ENCODE results near the gene MAGED2. TPM values are rescaled to one million over a fixed set of nuclear protein-coding genes. Genes with fewer than 3 reads are reported as not detected.
"Not testable (repeated sequence)": the region's sequence is repeated elsewhere in the genome, so short reads cannot be mapped to it uniquely, and the experiment has no call there.

Gene MAGED2
- total RNA-seq, 1 donor from 2014 or later, result 162 TPM

DNA sequence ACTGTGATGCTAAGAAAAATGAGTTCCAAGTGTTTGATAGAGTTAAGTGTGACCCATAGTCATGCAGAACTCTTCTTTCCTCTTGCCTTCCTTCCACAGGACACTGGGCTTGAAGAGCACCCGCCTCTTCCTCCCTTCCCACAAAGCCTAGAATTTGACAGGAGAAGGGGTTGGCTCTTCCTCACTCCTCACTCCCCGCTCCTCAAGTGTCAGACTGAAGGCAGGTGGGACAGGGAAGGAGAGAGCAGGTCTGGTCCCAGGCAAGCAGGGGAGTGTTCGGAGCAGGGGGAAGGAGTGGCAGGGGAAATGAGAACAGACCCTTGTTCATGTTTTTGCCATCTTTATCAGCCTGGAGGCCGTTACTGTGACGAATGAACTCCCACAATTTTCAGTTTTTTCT lies 10.7 kb downstream of the MAGED2 start:
- peak; percentile 22 for DNase-seq (ENCODE audit: low spot score)

DNA sequence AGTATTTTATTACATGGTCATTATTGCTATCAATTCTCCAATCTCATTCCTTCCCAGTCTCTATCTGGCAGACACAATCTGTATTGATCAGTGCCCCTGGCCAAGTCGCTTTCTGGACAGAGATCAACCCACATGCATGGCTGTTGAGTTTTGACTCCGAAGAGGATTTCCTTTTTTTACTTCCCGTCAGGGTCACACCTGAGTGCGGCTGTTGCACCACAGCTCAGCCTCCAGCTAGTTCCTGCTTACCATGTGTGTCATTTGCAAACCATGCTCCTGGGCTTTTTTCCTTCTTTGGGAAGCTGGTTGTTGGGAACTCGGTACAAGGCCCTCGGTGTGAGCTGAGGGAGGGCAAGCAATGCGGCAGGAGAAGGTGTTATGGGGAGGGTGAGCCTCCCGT lies 11.7 kb downstream of the MAGED2 start:
- DNase-seq (ENCODE audit: low spot score), result peak; percentile 39

DNA sequence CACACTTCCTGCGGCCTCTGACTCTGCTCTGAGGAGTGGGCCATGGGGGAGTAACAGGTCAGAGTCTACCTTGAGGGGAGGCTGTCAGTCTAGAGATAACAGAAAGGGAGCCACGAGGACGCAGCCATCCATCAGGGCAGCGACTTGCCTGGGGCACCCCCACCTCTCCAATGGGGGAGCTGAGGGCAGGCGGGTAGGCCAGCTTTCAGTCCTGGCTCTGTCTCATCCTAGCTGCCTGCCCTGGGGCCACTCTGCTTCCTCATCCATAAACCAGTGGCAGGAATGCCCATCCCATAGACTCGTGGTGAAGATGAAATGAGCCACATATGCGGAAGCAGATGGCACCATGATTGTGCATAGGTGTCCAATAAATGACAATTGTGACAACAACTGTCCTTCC lies 13.2 kb downstream of the MAGED2 start:
- DNase-seq (ENCODE audit: low spot score), result no peak

DNA sequence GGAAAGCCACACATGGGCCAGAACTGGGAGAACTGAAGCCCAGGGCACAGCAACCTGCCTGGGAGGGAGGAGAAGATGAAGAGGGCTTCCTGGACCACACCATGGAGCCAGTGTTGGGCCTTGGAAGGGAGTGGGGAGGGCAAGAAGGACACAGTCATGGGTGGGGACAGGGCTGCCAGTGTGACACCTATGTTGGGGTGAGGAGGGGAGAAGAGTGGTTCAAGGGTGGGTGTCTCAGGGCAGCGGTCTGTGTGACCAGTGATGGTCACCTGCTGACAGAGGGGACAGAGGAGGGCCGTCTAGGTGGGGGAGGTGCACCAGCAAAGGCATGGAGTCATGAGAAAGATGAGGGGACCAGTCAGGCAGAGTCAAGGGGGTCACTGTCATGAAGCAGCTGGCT lies 13.8 kb downstream of the MAGED2 start:
- DNase-seq (ENCODE audit: low spot score), result no peak

DNA sequence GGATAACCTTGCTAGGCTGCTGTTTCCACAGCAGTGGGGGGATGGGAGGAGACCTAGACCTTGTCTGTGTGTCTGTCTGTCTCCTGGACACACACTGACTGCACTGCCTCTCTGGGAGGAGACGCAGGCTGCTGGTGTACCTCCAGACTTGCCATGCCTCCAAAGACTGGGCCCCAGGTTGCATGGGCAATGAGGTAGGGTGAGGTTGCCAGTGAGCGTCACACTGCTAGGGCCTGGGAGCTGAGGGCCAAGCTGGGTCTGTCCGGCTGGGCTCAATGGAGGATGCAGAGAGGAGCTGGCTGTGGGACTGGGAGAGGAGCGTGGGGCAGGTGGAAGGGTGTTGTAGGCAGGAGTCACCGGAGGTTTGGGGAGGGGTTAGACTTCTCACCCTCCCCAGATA lies 16.6 kb downstream of the MAGED2 start:
- DNase-seq (ENCODE audit: low spot score), result no peak

DNA sequence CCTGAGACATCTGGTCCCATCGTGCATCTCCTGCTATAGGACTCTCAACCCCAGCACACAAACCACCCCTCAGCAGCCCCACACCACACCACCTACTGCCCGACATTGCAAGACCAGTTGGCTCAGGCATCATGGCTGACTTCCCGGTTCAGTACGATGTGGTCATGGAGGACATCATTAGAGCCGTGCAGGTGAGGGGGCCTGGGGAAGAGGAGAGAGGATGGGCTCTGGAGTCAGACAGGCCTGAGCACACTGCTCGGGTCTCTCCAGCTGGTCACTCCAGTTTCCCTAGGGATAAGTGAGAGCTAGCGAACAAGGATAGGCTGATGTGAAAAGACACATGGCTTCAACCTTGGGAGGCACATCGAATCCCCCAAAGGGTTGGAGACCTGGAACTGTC lies 17.2 kb downstream of the MAGED2 start:
- no peak for DNase-seq (ENCODE audit: low spot score)

DNA sequence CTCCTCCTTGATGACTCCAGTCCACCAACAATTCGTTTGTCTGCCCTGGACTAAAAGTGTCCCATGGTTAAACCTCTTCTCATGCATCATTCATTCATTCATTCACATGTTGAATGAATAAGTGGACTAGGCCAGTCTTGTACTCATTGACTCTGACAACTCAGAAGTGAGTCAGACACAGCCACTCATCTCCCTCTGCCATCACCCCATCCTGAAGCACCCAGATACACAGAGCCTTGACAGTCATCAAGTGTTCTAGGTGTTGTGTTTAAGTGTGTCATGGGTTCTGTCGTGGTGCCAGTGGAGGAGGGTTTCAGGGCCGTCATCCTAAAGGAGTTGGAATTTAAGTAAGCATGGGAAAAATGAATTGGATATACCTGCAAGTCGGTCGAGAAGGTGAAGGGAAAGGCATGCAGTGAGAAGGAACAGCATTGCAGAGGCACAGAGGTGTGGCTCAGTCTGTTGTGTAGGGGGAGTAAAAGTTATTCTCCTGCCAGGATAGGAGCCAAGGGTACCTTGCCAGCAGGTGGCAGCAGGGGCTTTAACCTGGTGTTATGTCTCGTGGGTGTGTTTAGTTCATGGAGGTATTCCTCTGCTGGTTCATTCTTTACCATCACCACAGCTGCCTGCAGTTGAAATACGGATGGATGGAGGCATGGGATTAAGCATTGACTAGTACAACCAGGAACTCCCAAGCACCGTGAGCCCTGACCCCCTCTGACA lies 18.3 kb downstream of the MAGED2 start:
- DNase-seq (ENCODE audit: low spot score), result no peak

DNA sequence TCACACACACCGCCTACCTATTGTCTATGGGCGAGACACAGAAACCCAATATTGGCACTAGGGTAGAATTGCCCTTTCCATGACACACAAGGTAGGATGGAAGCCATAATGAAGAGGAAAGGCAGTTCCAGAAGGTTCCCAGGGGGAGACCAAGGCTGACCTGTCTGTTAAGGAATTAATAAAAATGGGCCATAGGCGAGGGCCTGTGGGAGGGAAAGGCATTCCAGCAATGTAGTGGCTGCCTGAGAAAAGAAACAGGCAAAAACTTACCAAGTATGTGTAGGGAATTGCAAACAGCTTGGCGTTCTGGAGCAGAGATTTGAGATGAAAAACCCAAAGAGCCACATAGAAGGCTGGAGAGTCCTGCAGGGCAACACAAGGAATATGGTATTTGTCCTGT lies 19.1 kb downstream of the MAGED2 start:
- no peak for DNase-seq (ENCODE audit: low spot score)

DNA sequence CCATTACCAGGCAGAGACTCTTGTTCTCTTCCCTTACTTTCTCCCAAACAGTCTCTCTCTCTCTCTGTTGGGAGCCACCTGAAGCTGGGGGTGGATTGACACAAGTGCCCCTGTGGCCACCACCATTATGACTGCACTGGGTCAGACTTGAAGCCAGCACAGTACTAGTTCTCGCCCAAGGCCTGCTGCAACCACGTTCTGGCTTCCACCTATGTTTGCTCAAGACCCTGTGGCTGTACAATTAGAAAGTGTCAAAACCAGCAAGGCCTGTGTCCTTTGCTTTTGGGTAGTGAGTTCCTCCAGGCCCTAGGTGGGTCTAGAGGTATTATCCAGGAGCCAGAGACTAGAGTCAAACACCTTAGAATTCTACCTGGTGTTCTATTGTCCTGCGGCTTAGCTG lies 31.0 kb downstream of the MAGED2 start:
- no peak for DNase-seq (ENCODE audit: low spot score)

DNA sequence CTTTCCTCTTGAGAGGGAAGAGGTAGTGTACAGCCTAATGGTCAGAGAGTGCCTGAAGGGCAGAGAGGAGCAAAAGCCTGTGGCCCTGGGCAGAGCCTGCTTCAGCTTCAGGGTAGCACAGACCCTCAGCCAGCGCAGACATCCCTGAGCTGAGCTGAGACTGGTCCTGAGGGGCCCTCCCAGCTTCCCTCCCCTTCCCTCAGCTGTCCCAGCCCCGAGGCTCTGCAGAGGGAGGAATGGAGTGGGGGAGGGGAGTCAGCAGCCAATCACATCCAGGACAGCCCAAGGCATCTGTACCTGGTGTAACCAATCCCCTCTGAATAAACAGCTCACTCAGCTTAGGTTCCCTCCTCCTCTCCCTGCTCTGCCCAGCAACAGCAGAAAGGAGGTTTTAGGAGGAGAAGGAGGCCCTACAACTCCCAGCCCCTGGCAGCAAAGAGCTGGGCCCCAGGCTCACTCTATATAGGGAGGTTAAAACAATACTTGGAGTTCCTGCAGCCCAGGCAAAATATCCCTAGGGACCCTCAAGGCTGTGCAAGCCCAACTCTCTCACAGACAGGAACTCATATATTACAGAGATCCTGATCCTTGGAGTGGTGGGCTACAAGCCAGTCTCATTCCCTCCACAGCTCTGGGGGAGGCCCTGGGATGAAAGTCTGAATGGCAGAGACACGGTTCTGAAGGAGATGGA lies 33.8 kb downstream of the MAGED2 start:
- DNase-seq (ENCODE audit: low spot score), result not testable (repeated sequence)

DNA sequence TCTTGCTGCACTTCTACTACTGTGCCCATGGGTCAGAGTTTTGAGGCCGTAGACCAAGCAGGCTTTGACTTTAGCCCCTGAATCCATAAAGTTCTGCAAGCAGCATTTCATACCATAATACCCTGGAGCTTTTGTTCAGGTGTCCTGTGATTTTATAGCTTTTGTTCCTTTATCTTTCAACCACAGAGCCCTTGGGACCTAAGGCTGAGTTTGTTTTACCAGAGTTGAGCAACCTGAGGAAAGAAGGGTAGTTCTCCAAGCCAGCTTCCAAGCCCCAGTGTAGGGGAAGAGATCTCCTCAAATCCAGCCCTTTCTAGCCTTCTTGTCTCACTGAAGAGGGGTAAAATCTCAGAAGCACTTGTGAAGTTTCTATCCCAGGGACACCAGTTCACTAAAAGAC lies 35.1 kb downstream of the MAGED2 start:
- DNase-seq (ENCODE audit: low spot score), result no peak

DNA sequence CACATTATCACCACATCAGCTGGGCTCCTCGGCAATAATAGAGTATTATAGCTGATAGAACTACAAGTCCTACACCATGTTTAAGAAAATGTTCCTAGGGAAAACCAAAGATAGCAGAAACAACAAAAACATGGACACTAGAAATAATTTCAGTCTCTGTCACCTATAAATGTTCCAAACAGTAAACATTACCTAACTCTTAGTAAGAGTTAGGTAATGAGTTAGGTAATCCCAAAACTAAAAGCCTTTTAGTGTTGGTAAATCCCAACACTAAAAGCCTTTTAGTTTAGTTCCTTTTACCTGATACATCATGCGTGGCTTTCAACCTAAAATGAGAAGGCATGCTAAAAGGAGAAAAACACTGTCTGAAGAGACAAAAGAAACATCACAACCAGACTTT lies 35.5 kb downstream of the MAGED2 start:
- no peak for DNase-seq (ENCODE audit: low spot score)

DNA sequence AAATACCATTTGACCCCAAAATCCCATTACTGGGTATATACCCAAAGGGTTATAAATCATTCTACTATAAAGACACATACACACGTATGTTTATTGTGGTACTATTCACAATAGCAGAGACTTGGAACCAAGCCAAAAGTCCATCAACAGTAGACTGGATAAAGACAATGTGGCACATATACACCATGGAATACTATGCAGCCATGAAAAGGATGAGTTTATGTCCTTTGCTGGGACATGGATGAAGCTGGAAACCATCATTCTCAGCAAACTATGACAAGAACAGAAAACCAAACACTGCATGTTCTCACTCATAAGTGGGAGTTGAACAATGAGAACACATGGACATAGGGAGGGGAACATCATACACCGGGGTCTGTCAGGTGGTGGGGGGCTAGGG lies 40.2 kb downstream of the MAGED2 start:
- not testable (repeated sequence) for DNase-seq (ENCODE audit: low spot score)

DNA sequence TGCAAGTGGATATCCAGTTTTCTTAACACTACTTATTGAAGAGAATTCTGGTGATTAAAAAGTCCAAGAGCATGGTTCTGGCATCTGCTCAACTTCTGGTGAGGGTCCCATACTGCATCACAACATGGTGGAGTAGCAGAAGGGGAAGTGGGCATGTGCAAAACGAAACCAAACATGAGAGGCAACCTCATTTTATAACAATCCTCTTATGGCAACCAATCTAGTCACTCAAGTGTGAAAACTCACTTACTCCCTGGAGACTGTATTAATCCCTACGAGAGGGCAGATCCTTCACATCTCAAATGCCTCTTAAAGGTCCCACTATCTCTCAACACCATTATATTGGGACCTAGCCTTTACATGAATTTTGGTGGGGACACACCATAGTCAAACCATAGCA lies 57.7 kb downstream of the MAGED2 start:
- no peak for DNase-seq (ENCODE audit: low spot score)

Other genes with a start within 250 kb of the MAGED2 start
- gene ITIH6, start 9.5 kb upstream of the MAGED2 start, total RNA-seq, result not detected
- 11.3 TPM for gene TRO, start 113.1 kb downstream of the MAGED2 start, total RNA-seq
- gene PFKFB1, start 186.4 kb downstream of the MAGED2 start, total RNA-seq, result 0.89 TPM
- gene APEX2, start 192.6 kb downstream of the MAGED2 start, total RNA-seq, result 18.7 TPM
- 0.60 TPM for gene ALAS2, start 223.2 kb downstream of the MAGED2 start, total RNA-seq